Peyer's patch (tissue), 4 donors: Measurements from ENCODE around the gene ELL.

Experiments
- CTCF ChIP-seq, 6 experiments: fragments of 450-650 bp in 4 of 6; fragments of 200-600 bp in 2 of 6; sonication (generic) in 1 of 6; IDR thresholded peaks; one replicate each; pipeline ENCODE4 v1.5.1; 2017 to 2019; ENCODE audit warnings: antibody characterized with exemption in 6 of 6, mild to moderate bottlenecking in 3 of 6, moderate library complexity in 1 of 6
- POLR2A ChIP-seq, 2 donors: fragments of 450-650 bp; IDR thresholded peaks; one replicate each; pipeline ENCODE4 v1.5.1; 2017; ENCODE audit warnings: antibody characterized with exemption in 2 of 2, mild to moderate bottlenecking in 2 of 2, moderate library complexity in 2 of 2

GRCh38 chr19:18461471-18461870 lies 60.4 kb downstream of the ELL start:
- TF ChIP-seq CTCF (IDR thresholded peaks at IDR 0.05) (no peak), POLR2A (IDR thresholded peaks at IDR 0.05) (no peak)
